A549 treated with AZD9567 at 1 μM for 4 hours (cell line): ENCODE measurements around the gene ATG5. TPM values are rescaled to one million over a fixed set of nuclear protein-coding genes. Genes with fewer than 3 reads are reported as not detected.

ENCODE experiments used
- total RNA-seq: library from RNA; stranded (reverse); fragments of 200-300 nt; extraction: Qiagen RNA extraction; gene quantifications from 5 replicates; pipeline ENCODE4 v1.2.3, GENCODE V29; 2022; ENCODE audit not compliant: insufficient read depth

ATG5 gene
- 22.8 to 29.2 TPM (median 25.3 TPM) in 5 replicates for total RNA-seq

GRCh38 chr6:106325336-106326178 lies at the start of gene ATG5:
ATG5 (minus strand) TSS chr6:106325760; CDS start chr6:106316208, 9,552 bp downstream.

GRCh38 chr6:106360410-106360988 lies 34.9 kb upstream of the ATG5 start, which contains the start of gene CRYBG1:
CRYBG1 (plus strand) TSS chr6:106360717; CDS start chr6:106360909, 192 bp downstream.

Other genes starting within 250 kb of the ATG5 start
- gene PRDM1, start 239.4 kb downstream of the ATG5 start, total RNA-seq: 3.9 to 8.6 TPM (median 5.4 TPM) in 5 replicates
- gene CRYBG1, start 35.0 kb upstream of the ATG5 start, total RNA-seq: 0.34 to 4.3 TPM (median 0.49 TPM) in 5 replicates